ENCODE measurements around the gene IL23A.

Gene IL23A

DNA sequence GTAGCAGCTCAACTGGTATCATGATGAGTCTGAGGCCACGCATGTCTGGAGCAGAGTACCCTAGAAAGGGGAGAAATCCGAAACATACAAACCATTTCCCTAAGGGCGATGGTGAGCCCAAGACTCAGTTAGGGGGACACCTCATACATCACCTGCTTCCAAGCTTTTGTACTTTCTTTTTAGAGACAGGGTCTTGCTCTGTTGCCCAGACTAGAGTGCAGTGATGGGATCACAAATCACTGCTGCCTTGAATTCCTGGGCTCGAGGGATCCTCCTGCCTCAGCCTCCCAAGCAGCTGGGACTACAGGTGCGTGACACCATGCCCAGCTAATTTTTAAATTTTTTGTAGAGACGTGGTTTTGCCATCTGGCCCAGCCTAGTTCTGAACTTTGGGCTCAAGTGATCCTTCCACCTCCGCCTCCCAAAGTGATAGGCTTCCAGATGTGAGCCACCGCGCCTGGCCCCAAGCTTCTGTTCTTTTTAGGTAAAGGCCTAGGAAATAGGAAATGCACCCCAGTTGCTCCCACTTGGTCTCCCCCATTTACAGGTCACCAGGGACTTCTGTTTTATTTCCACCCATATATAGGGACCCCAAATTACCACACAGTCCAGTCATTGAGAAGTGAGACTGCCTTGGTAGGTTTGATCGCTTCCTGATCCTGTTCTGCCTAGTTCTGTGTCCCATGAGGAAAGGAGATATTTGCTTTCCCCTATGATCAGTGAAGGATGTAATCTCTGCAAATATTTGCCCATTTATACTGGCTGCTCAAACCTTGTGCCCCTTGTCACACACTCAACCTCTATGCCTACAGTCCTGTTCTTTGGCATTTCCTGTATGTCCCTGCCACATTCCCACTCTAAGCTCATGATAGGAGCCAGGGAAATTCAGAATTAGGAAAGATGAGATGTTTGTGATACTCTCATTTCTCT lies 23.7 kb downstream of the IL23A start, which contains the start of gene APOF:
TSS of gene APOF (minus strand) at position 728 of the 930 bp plus-strand sequence. CDS start at position 616, 112 bp downstream.
- TF ChIP-seq, protein P1, sequence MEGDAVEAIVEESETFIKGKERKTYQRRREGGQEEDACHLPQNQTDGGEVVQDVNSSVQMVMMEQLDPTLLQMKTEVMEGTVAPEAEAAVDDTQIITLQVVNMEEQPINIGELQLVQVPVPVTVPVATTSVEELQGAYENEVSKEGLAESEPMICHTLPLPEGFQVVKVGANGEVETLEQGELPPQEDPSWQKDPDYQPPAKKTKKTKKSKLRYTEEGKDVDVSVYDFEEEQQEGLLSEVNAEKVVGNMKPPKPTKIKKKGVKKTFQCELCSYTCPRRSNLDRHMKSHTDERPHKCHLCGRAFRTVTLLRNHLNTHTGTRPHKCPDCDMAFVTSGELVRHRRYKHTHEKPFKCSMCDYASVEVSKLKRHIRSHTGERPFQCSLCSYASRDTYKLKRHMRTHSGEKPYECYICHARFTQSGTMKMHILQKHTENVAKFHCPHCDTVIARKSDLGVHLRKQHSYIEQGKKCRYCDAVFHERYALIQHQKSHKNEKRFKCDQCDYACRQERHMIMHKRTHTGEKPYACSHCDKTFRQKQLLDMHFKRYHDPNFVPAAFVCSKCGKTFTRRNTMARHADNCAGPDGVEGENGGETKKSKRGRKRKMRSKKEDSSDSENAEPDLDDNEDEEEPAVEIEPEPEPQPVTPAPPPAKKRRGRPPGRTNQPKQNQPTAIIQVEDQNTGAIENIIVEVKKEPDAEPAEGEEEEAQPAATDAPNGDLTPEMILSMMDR (IDR thresholded peaks at IDR 0.05; ENCODE audit: control insufficient read depth, insufficient read depth, low read depth, low read length, missing control alignments) = no peak
- no peak for DNase-seq (ENCODE audit: low read depth)
- no peak within 1 kb of the TSS for H3K4me3 ChIP-seq (ENCODE audit: control insufficient read depth, low read depth, low read length)

DNA sequence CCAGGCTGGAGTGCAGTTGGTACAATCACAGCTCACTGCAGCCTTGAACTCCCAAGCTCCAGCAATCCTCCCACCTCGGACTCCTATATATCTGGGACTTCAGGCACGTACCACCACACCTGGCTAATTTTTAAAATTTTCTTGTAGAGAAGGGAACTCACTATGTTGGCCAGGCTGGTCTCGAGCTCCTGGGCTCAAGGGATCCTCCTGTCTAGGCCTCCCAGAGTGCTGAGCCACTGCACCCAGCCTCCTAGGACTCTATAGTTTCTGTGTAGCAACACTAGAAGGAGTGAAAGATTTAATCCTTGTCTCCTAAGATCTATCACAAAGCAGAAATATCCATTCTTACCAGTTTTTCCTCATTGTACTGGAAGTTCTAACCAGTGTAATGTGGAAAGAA lies 28.3 kb downstream of the IL23A start:
- no peak for DNase-seq (ENCODE audit: low read depth)
- no peak overlapping the region for H3K4me3 ChIP-seq (ENCODE audit: control insufficient read depth, low read depth, low read length)
- TF ChIP-seq, protein P1 (IDR thresholded peaks at IDR 0.05; ENCODE audit: control insufficient read depth, insufficient read depth, low read depth, low read length, missing control alignments) = no peak

DNA sequence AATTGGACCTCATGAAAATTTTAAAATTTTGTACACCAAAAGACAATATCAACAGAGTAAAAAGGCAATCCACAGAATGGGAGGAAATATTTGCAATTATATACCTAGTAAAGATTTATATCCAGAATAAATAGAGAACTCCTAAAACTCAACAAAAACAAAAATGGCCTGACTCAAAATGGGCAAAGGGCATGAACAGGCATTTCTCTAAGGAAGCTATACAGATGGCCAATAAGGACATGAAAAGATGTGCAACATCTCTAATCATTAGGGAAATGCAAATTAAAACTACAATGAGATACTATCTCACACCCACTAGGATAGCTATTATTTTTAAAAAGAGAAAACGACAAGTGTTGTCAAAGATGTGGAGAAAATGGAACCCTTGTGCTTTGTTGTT lies 34.8 kb downstream of the IL23A start:
- TF ChIP-seq, protein P1 (IDR thresholded peaks at IDR 0.05; ENCODE audit: control insufficient read depth, insufficient read depth, low read depth, low read length, missing control alignments) = no peak
- no peak overlapping the region for H3K4me3 ChIP-seq (ENCODE audit: control insufficient read depth, low read depth, low read length)
- no peak for DNase-seq (ENCODE audit: low read depth)

DNA sequence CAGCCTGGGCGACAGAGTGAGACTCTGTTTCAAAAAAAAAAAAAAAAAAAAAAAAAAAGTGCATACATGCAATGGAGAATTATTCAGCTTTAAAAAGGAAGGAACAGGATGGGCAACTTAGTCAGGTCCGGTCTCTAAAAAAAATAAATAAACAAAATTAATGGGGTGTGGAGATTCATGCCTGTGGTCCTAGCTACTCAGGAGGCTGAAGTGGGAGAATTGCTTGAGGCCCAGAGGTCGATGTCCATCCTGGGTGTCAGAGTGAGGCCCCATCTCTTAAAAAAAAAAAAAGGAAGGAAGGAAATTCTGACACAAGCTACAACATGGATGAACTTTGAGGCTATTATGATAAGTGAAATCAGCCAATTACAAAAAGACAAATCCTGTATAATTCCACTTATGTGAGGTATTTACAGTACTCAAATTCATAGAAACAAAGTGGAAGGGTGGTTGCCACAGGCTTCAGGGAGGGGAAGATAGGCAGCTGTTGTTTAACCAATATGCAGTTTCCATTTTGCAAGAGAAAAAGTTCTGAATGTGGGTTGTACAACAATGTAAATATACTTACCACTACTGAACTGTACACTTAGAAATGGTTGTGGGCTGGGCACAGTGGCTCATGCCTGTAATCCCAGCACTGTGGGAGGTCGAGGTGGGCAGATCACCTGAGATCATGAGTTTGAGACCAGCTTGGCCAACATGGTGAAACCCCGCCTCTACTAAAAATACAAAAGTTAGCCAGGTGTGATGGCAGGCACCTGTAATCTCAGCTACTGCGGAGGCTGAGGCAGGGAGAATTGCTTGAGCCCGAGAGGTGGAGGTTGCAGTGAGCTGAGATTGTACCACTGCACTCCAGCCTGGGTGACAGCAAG lies 36.3 kb downstream of the IL23A start:
- TF ChIP-seq, protein P1 (IDR thresholded peaks at IDR 0.05; ENCODE audit: control insufficient read depth, insufficient read depth, low read depth, low read length, missing control alignments) = no peak
- no peak overlapping the region for H3K4me3 ChIP-seq (ENCODE audit: control insufficient read depth, low read depth, low read length)
- no peak for DNase-seq (ENCODE audit: low read depth)

DNA sequence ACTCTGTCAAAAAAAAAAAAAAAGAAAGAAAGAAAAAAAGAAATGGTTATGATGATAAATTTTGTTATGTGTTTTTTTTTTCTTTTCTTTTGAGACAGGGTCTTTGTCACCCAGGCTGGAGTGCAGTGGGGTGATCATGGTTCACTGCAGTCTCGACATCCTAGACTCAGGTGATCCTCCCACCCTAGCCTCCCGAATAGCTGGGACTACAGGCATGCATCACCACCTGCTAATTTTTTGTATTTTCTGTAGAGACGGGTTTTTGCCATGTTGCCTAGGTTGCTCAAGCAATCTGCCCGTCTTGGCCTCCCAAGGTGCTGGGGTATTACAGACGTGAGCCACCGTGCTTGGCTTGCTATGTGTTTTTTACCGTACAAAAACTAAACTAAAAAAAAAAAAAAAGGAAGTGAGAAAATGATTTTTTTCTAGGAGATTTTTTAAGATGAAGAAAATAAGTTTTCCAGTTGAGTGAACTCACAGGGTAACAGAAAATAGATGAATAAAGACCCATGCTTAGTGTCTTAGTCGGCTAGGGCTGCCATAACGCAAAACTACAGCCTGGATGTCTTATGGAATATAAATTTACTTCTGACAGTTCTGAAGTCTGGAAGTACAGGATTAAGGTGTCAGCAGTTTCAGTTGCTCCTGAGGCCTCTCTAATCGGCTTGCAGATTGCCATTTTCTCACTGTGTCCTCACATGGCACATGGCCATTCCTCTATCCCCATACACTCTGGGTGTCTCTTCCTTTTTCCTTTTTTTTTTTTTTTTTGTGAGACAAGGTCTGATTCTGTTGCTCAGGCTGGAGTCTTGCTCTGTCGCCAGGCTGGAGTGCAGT lies 37.1 kb downstream of the IL23A start:
- H3K4me3 ChIP-seq (ENCODE audit: control insufficient read depth, low read depth, low read length) = no peak overlapping the region
- DNase-seq (ENCODE audit: low read depth) = no peak
- TF ChIP-seq, protein P1 (IDR thresholded peaks at IDR 0.05; ENCODE audit: control insufficient read depth, insufficient read depth, low read depth, low read length, missing control alignments) = no peak

Data from AG09309 (cell line).